SK-N-SH treated with all-trans-retinoic acid at 6 μM for 48 hours (cell line): ENCODE measurements around the gene CYP19A1.

ENCODE experiments used
- ATAC-seq: fragments of 200-7000 bp; cut with Tn5 transposase; 3 replicates; pipeline ENCODE4 v1.9.1; 2020; ENCODE audit warnings: mild to moderate bottlenecking, moderate library complexity
- ARNTL ChIP-seq: fragments of 450-650 bp; formaldehyde crosslinking; IDR thresholded peaks from 2 replicates; pipeline ENCODE4 v1.5.0; 2020; ENCODE audit warnings: low read depth, mild to moderate bottlenecking, moderate library complexity, borderline replicate concordance
- BACH2 ChIP-seq: fragments of 250-450 bp; sonication (Bioruptor Pico); IDR thresholded peaks from 2 replicates; pipeline ENCODE4 v1.9.0; 2021; ENCODE audit warnings: mild to moderate bottlenecking, borderline replicate concordance
- CSDC2 ChIP-seq: fragments of 250-450 bp; sonication (Bioruptor Pico); IDR thresholded peaks from 2 replicates; pipeline ENCODE4 v1.5.0; 2020; ENCODE audit warnings: mild to moderate bottlenecking, moderate library complexity
- GLIS3 ChIP-seq: fragments of 250-450 bp; sonication (Bioruptor Pico); IDR thresholded peaks from 2 replicates; pipeline ENCODE4 v1.5.0; 2020; ENCODE audit warnings: mild to moderate bottlenecking, moderate library complexity
- PPARA ChIP-seq: fragments of 250-450 bp; sonication (Bioruptor Pico); IDR thresholded peaks from 2 replicates; pipeline ENCODE4 v1.5.0; 2020; ENCODE audit warnings: mild to moderate bottlenecking, borderline replicate concordance
- RARB ChIP-seq: fragments of 250-450 bp; sonication (Bioruptor Pico); IDR thresholded peaks from 2 replicates; pipeline ENCODE4 v1.8.0; 2021; ENCODE audit warnings: mild to moderate bottlenecking, moderate library complexity
- SNAI2 ChIP-seq: fragments of 250-450 bp; sonication (Bioruptor Pico); IDR thresholded peaks from 2 replicates; pipeline ENCODE4 v1.5.0; 2020; ENCODE audit warnings: mild to moderate bottlenecking, moderate library complexity
- TCF4 ChIP-seq: fragments of 250-450 bp; sonication (Bioruptor Pico); IDR thresholded peaks from 2 replicates; pipeline ENCODE4 v1.8.0; 2021; ENCODE audit warnings: mild to moderate bottlenecking, moderate library complexity, borderline replicate concordance
- TOX ChIP-seq: fragments of 250-450 bp; sonication (Bioruptor Pico); IDR thresholded peaks from 2 replicates; pipeline ENCODE4 v1.8.0; 2021; ENCODE audit warnings: mild to moderate bottlenecking, moderate library complexity, borderline replicate concordance
- ZC3H10 ChIP-seq: fragments of 250-450 bp; sonication (Bioruptor Pico); IDR thresholded peaks from 2 replicates; pipeline ENCODE4 v1.5.1; 2021; ENCODE audit warnings: mild to moderate bottlenecking, moderate library complexity
- ZFP3 ChIP-seq: fragments of 250-450 bp; sonication (Bioruptor Pico); IDR thresholded peaks from 2 replicates; pipeline ENCODE4 v1.5.0; 2020; ENCODE audit warnings: mild to moderate bottlenecking, moderate library complexity
- ZFP30 ChIP-seq: fragments of 450-650 bp; formaldehyde crosslinking; IDR thresholded peaks from 2 replicates; pipeline ENCODE4 v1.5.0; 2022; ENCODE audit warnings: mild to moderate bottlenecking, moderate library complexity
- ZNF565 ChIP-seq: fragments of 450-650 bp; formaldehyde crosslinking; conservative IDR thresholded peaks from 2 replicates; pipeline ENCODE4 v1.5.0; 2020; ENCODE audit warnings: low read depth, mild to moderate bottlenecking, moderate library complexity
- ZNF8 ChIP-seq: fragments of 450-650 bp; formaldehyde crosslinking; IDR thresholded peaks from 2 replicates; pipeline ENCODE4 v1.5.0; 2020; ENCODE audit warnings: mild to moderate bottlenecking, moderate library complexity
- TF ChIP-seq, protein P1 (sequence below): fragments of 250-450 bp; sonication (Bioruptor Pico); IDR thresholded peaks from 2 replicates; pipeline ENCODE4 v1.8.0; 2021; ENCODE audit warnings: low read depth, mild to moderate bottlenecking, moderate library complexity, borderline replicate concordance
- TF ChIP-seq, protein P2 (sequence below): fragments of 250-450 bp; sonication (Bioruptor Pico); IDR thresholded peaks from 2 replicates; pipeline ENCODE4 v1.5.0; 2020; ENCODE audit warnings: mild to moderate bottlenecking, moderate library complexity
- TF ChIP-seq, protein P3 (sequence below): fragments of 250-450 bp; sonication (Bioruptor Pico); IDR thresholded peaks from 2 replicates; pipeline ENCODE4 v1.8.0; 2020; ENCODE audit warnings: mild to moderate bottlenecking, moderate library complexity, borderline replicate concordance
- TF ChIP-seq, protein P4 (sequence below): fragments of 250-450 bp; sonication (Bioruptor Pico); IDR thresholded peaks from 2 replicates; pipeline ENCODE4 v1.5.1; 2020; ENCODE audit warnings: low read depth, mild to moderate bottlenecking, moderate library complexity
- TF ChIP-seq, protein P5 (sequence below): fragments of 250-450 bp; sonication (Bioruptor Pico); IDR thresholded peaks from 2 replicates; pipeline ENCODE4 v1.5.1; 2021; ENCODE audit warnings: mild to moderate bottlenecking, moderate library complexity

Gene CYP19A1

DNA sequence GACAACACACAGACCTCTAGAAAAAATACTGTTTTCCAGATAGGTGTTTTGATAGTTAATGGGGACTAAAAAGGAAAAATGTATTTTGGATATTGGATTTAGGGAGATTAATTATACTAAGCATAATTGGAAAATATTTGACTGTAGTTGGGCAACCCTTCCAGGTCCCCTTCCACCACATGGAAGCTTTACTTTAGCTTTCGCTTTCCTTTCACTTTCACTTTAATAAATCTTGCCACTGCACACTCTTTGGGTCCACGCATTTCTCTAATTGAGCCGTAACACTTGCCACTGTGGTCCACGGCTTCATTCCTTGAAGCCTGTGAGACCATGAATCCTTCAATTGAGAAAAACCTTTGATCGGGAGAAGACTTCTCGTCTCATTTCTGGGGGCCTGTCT, 18.6 kb upstream of the CYP19A1 start (continued):
- TF ChIP-seq, protein P1, sequence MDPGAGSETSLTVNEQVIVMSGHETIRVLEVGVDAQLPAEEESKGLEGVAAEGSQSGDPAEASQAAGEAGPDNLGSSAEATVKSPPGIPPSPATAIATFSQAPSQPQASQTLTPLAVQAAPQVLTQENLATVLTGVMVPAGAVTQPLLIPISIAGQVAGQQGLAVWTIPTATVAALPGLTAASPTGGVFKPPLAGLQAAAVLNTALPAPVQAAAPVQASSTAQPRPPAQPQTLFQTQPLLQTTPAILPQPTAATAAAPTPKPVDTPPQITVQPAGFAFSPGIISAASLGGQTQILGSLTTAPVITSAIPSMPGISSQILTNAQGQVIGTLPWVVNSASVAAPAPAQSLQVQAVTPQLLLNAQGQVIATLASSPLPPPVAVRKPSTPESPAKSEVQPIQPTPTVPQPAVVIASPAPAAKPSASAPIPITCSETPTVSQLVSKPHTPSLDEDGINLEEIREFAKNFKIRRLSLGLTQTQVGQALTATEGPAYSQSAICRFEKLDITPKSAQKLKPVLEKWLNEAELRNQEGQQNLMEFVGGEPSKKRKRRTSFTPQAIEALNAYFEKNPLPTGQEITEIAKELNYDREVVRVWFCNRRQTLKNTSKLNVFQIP (CRISPR knock-in tag), result no peak
- TF ChIP-seq ZNF8 (CRISPR knock-in tag), result no peak

DNA sequence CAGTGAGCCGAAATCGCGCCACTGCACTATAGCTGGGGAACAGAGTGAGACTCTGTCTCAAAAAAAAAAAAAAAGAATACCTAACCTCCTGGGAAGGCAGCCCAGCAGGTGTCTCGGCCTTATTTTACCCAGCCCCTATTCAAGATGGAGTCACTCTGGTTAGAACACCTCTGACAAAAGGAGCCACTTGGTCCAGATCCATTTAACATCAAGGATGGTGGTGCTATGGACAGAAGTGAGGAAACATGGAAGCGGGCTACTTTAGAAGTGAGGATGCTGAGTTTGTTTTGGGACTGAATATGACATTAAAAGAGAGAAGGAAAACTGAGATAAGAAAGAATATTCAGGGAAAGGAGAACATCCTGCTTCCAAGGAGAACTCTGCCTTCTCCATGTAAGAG, 17.8 kb upstream of the CYP19A1 start:
- ATAC-seq, result no peak
- no peak for TF ChIP-seq ZC3H10
- TF ChIP-seq TCF4 (CRISPR knock-in tag), result no peak
- TF ChIP-seq TOX (CRISPR knock-in tag), result no peak
- no peak for TF ChIP-seq PPARA (CRISPR knock-in tag)

DNA sequence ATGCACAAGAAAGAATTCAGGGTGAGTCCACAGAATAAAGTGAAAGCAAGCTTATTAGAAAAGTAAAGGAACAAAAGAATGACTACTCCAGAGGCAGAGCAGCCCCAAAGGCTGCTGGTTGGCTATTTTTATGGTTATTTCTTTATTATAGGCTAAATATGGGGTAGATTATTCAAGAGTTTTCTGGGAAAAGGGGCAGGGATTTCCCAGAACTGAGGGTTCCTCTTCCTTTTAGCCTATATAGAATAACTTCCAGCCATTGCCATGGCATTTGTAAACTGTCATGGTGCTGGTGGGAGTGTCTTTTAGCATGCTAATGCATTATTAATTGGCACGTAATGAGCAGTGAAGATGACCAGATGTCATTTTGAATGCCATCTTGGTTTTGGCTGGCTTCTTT, 16.7 kb upstream of the CYP19A1 start:
- no peak for ATAC-seq

DNA sequence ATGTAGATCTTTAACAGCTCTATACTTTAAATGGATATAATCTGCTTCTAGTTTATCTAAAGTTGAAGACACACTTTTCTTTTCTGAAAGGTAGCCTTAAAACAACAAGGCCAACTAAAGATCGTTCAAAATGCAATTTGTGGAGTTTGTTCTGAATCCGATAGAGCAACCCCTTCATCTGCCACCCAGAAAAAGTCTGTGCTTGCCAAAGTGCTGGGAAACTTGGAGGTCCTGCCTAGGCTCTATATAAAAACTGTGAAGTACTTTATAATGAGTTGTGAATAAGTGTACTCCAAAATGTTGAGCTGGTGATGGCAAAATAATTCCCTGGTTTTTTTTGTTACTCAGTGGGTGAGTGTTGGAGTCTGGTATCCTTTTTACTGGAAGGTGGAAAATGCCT, 15.6 kb upstream of the CYP19A1 start:
- TF ChIP-seq, protein P2, sequence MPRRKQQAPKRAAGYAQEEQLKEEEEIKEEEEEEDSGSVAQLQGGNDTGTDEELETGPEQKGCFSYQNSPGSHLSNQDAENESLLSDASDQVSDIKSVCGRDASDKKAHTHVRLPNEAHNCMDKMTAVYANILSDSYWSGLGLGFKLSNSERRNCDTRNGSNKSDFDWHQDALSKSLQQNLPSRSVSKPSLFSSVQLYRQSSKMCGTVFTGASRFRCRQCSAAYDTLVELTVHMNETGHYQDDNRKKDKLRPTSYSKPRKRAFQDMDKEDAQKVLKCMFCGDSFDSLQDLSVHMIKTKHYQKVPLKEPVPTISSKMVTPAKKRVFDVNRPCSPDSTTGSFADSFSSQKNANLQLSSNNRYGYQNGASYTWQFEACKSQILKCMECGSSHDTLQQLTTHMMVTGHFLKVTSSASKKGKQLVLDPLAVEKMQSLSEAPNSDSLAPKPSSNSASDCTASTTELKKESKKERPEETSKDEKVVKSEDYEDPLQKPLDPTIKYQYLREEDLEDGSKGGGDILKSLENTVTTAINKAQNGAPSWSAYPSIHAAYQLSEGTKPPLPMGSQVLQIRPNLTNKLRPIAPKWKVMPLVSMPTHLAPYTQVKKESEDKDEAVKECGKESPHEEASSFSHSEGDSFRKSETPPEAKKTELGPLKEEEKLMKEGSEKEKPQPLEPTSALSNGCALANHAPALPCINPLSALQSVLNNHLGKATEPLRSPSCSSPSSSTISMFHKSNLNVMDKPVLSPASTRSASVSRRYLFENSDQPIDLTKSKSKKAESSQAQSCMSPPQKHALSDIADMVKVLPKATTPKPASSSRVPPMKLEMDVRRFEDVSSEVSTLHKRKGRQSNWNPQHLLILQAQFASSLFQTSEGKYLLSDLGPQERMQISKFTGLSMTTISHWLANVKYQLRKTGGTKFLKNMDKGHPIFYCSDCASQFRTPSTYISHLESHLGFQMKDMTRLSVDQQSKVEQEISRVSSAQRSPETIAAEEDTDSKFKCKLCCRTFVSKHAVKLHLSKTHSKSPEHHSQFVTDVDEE (CRISPR knock-in tag), result no peak
- no peak for TF ChIP-seq SNAI2 (CRISPR knock-in tag)
- TF ChIP-seq, all 23 proteins: peak for 0
- no peak for ATAC-seq

More for the DNA sequence above, 16.7 kb upstream of the CYP19A1 start:
- TF ChIP-seq ZNF8 (CRISPR knock-in tag) (no peak), ZFP30 (CRISPR knock-in tag) (no peak), RARB (CRISPR knock-in tag) (no peak), ZFP3 (CRISPR knock-in tag) (no peak), TCF4 (CRISPR knock-in tag) (no peak), BACH2 (CRISPR knock-in tag) (no peak)

DNA sequence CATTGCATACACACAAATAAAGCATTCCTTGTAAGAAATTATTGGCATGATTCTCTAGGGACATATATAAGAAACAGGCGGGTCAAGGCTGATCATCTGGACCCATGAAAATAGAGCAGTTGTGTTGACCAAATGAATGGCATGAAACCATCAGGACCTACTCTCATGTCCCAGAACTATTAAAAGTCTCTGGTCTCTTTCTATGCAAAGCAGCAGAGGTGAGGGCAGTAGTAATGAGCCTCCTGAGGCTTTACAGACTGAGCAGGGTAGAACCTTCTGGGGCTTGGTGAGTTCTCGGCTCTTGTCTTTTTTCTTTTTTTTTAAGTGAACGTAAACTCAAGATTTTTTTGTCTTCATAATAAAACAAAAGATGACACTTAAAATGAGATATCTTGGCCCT, 12.3 kb upstream of the CYP19A1 start:
- ATAC-seq, result no peak
- TF ChIP-seq ZFP30 (CRISPR knock-in tag) (no peak), GLIS3 (CRISPR knock-in tag) (no peak), RARB (CRISPR knock-in tag) (no peak), CSDC2 (CRISPR knock-in tag) (no peak), ZNF565 (CRISPR knock-in tag) (no peak), TCF4 (CRISPR knock-in tag) (no peak), ZFP3 (CRISPR knock-in tag) (no peak), ARNTL (CRISPR knock-in tag) (no peak), SNAI2 (CRISPR knock-in tag) (no peak), PPARA (CRISPR knock-in tag) (no peak), ZC3H10 (no peak)
- TF ChIP-seq, protein P3, sequence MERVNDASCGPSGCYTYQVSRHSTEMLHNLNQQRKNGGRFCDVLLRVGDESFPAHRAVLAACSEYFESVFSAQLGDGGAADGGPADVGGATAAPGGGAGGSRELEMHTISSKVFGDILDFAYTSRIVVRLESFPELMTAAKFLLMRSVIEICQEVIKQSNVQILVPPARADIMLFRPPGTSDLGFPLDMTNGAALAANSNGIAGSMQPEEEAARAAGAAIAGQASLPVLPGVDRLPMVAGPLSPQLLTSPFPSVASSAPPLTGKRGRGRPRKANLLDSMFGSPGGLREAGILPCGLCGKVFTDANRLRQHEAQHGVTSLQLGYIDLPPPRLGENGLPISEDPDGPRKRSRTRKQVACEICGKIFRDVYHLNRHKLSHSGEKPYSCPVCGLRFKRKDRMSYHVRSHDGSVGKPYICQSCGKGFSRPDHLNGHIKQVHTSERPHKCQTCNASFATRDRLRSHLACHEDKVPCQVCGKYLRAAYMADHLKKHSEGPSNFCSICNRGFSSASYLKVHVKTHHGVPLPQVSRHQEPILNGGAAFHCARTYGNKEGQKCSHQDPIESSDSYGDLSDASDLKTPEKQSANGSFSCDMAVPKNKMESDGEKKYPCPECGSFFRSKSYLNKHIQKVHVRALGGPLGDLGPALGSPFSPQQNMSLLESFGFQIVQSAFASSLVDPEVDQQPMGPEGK (CRISPR knock-in tag), result no peak
- TF ChIP-seq, protein P4, sequence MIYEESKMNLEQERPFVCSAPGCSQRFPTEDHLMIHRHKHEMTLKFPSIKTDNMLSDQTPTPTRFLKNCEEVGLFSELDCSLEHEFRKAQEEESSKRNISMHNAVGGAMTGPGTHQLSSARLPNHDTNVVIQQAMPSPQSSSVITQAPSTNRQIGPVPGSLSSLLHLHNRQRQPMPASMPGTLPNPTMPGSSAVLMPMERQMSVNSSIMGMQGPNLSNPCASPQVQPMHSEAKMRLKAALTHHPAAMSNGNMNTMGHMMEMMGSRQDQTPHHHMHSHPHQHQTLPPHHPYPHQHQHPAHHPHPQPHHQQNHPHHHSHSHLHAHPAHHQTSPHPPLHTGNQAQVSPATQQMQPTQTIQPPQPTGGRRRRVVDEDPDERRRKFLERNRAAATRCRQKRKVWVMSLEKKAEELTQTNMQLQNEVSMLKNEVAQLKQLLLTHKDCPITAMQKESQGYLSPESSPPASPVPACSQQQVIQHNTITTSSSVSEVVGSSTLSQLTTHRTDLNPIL (CRISPR knock-in tag), result no peak
- TF ChIP-seq, protein P5, sequence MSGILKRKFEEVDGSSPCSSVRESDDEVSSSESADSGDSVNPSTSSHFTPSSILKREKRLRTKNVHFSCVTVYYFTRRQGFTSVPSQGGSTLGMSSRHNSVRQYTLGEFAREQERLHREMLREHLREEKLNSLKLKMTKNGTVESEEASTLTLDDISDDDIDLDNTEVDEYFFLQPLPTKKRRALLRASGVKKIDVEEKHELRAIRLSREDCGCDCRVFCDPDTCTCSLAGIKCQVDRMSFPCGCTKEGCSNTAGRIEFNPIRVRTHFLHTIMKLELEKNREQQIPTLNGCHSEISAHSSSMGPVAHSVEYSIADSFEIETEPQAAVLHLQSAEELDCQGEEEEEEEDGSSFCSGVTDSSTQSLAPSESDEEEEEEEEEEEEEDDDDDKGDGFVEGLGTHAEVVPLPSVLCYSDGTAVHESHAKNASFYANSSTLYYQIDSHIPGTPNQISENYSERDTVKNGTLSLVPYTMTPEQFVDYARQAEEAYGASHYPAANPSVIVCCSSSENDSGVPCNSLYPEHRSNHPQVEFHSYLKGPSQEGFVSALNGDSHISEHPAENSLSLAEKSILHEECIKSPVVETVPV, result no peak
- TF ChIP-seq, protein P1 (CRISPR knock-in tag), result no peak
